Left lung (tissue), 10 donors: ENCODE data around the gene RELT. TPM values are rescaled to one million over a fixed set of nuclear protein-coding genes. Genes with fewer than 3 reads are reported as not detected.

Source experiments
- ATAC-seq: fragments of 200-7000 bp; cut with Tn5 transposase; one replicate; pipeline ENCODE4 v1.9.1; 2020; ENCODE audit warnings: moderate library complexity
- DNase-seq, 4 donors: peaks; one replicate each; pipeline ENCODE4 v3.0.0-alpha.2; 2013 to 2020
- H3K27ac ChIP-seq, 2 donors: fragments of 200-600 bp; sonication (generic) in 1 of 2; one replicate each; pipeline versions ENCODE4 v1.5.0 to v1.8.0; 2020 to 2021
- H3K27me3 ChIP-seq, 2 donors: fragments of 200-600 bp; sonication (generic) in 1 of 2; one replicate each; pipeline versions ENCODE4 v1.5.0 to v1.8.0; 2020 to 2021
- H3K36me3 ChIP-seq, 2 donors: fragments of 200-600 bp; sonication (generic) in 1 of 2; one replicate each; pipeline versions ENCODE4 v1.5.0 to v1.8.0; 2020 to 2021
- H3K4me1 ChIP-seq, 2 donors: fragments of 200-600 bp; one replicate each; pipeline ENCODE4 v1.8.0; 2021
- H3K4me3 ChIP-seq, 2 donors: fragments of 200-600 bp; sonication (generic) in 1 of 2; one replicate each; pipeline versions ENCODE4 v1.5.0 to v1.8.0; 2020 to 2021; ENCODE audit warnings: mild to moderate bottlenecking in 1 of 2
- H3K9me3 ChIP-seq, 2 donors: fragments of 200-600 bp; sonication (generic) in 1 of 2; one replicate each; pipeline versions ENCODE4 v1.5.0 to v1.8.0; 2020 to 2021
- CTCF ChIP-seq, 2 donors: fragments of 200-600 bp; sonication (generic) in 1 of 2; IDR thresholded peaks; one replicate each; pipeline versions ENCODE4 v1.5.0 to v1.8.0; 2021; ENCODE audit warnings: antibody characterized with exemption in 2 of 2
- intact Hi-C, 2 donors: fragments of 100-400 bp; cut with DNase I; formaldehyde crosslinking; loops; one replicate each; pipeline versions ENCODE4 v1.11.2 to v1.14.2; 2022
- polyA plus RNA-seq, 6 donors: library from polyadenylated mRNA; unstranded; fragments of 120-200 nt; gene quantifications; one replicate each; pipeline ENCODE4 v1.2.1, GENCODE V29; 2013; ENCODE audit not compliant: insufficient read length in 6 of 6
- total RNA-seq, 2 donors: library from RNA; stranded (reverse); fragmentation: NEBNext Ultra II Directional; extraction: Animal tissue kit (Norgen Biotek cat#: 25700); gene quantifications; one replicate each; pipeline ENCODE4 v1.2.1, GENCODE V29; 2021
- donor health status: DM: no; HTN: yes; CAD: no.
- donor health status: DM: no; HTN: no; CAD: no.

The RELT gene
- total and polyA plus RNA-seq, 8 donors = 2.7 to 30.7 (median 4.0) TPM

GRCh38 chr11:73409431-73409830, 33.2 kb downstream of the RELT start:
- intact Hi-C loops = no loop called here
- H3K36me3 ChIP-seq = peaks cover 0 to 77% of the 10 kb centered on the region in 2 donors
- no peak overlapping the region for H3K4me3 ChIP-seq
- DNase-seq = no peak
- no peak overlapping the region for H3K27ac ChIP-seq
- peaks cover 4 to 38% of the 10 kb centered on the region in 2 donors for H3K4me1 ChIP-seq
- ATAC-seq = no peak
- H3K27me3 ChIP-seq = no peaks in the 10 kb centered on the region
- TF ChIP-seq CTCF (IDR thresholded peaks at IDR 0.05) = no peak
- H3K9me3 ChIP-seq = no peaks in the 10 kb centered on the region

- intact Hi-C loops = no loop called here
- DNase-seq = no peak
Observed at GRCh38 chr11:73410627-73411026, 34.4 kb downstream of the RELT start.

GRCh38 chr11:73411031-73411430, 34.8 kb downstream of the RELT start:
- ATAC-seq (no peak), DNase-seq (no peak)
- Histone ChIP-seq H3K27me3 (no peaks in the 10 kb centered on the region), H3K36me3 (peaks cover 0 to 62% of the 10 kb centered on the region in 2 donors), H3K27ac (no peak overlapping the region), H3K4me1 (peaks cover 12 to 31% of the 10 kb centered on the region in 2 donors), H3K9me3 (no peaks in the 10 kb centered on the region), H3K4me3 (no peak overlapping the region)
- intact Hi-C loops = no loop called here
- TF ChIP-seq CTCF (IDR thresholded peaks at IDR 0.05) = no peak

More at GRCh38 chr11:73410627-73411026, 34.4 kb downstream of the RELT start:
- ATAC-seq = no peak
- TF ChIP-seq CTCF (IDR thresholded peaks at IDR 0.05) = no peak
- Histone ChIP-seq H3K36me3 (peaks cover 0 to 66% of the 10 kb centered on the region in 2 donors), H3K9me3 (no peaks in the 10 kb centered on the region), H3K27me3 (no peaks in the 10 kb centered on the region), H3K4me3 (no peak overlapping the region), H3K4me1 (peaks cover 12 to 34% of the 10 kb centered on the region in 2 donors), H3K27ac (no peak overlapping the region)

- intact Hi-C loops = no loop called here
- Histone ChIP-seq H3K9me3 (no peaks in the 10 kb centered on the region), H3K27me3 (no peaks in the 10 kb centered on the region), H3K36me3 (peaks cover 0 to 50% of the 10 kb centered on the region in 2 donors), H3K4me3 (no peak overlapping the region), H3K4me1 (peaks cover 12 to 39% of the 10 kb centered on the region in 2 donors), H3K27ac (peak overlapping the region in 1 of 2 donors; percentile 3)
- TF ChIP-seq CTCF (IDR thresholded peaks at IDR 0.05) = no peak
- DNase-seq (no peak), ATAC-seq (no peak)
Observed at GRCh38 chr11:73412308-73412707, 36.1 kb downstream of the RELT start.

GRCh38 chr11:73413256-73413655, 37.1 kb downstream of the RELT start:
- DNase-seq = no peak
- peaks cover 0 to 44% of the 10 kb centered on the region in 2 donors for H3K36me3 ChIP-seq
- H3K4me3 ChIP-seq = no peak overlapping the region
- no peaks in the 10 kb centered on the region for H3K27me3 ChIP-seq
- peaks cover 12 to 39% of the 10 kb centered on the region in 2 donors for H3K4me1 ChIP-seq
- ATAC-seq = peak; percentile 31
- peak overlapping the region in 1 of 2 donors; percentile 3 for H3K27ac ChIP-seq
- no peak for TF ChIP-seq CTCF (IDR thresholded peaks at IDR 0.05)
- no peaks in the 10 kb centered on the region for H3K9me3 ChIP-seq
- intact Hi-C loops = no loop called here
